NCI-H774 (cell line): ENCODE results near the gene SH3GLB1.

Experiments used
- DNase-seq: peaks from one replicate; lab custom pipeline; 2025; lab: John Stamatoyannopoulos, UW

SH3GLB1 gene

GRCh38 chr1:86733340-86733739 is 29.0 kb downstream of the SH3GLB1 start:
- DNase-seq: no peak

- DNase-seq: no peak
Measured at GRCh38 chr1:86739648-86740509, 35.5 kb downstream of the SH3GLB1 start.

GRCh38 chr1:86741947-86742572 is 37.7 kb downstream of the SH3GLB1 start:
- DNase-seq: no peak

- DNase-seq: no peak
Measured at GRCh38 chr1:86747304-86747703, 42.9 kb downstream of the SH3GLB1 start.

GRCh38 chr1:86748622-86749373 is 44.4 kb downstream of the SH3GLB1 start:
- no peak for DNase-seq

- DNase-seq: no peak
Measured at GRCh38 chr1:86750076-86750475, 45.7 kb downstream of the SH3GLB1 start.

GRCh38 chr1:86750530-86750929 is 46.2 kb downstream of the SH3GLB1 start:
- DNase-seq: no peak

GRCh38 chr1:86751923-86752322 is 47.5 kb downstream of the SH3GLB1 start:
- DNase-seq: no peak

GRCh38 chr1:86753700-86754099 is 49.3 kb downstream of the SH3GLB1 start:
- no peak for DNase-seq

- no peak for DNase-seq
Measured at GRCh38 chr1:86754265-86754974, 50.0 kb downstream of the SH3GLB1 start.

- DNase-seq: peak; percentile 71
Measured at GRCh38 chr1:86756062-86756406, 51.7 kb downstream of the SH3GLB1 start.

- no peak for DNase-seq
Measured at GRCh38 chr1:86757272-86757984, 53.1 kb downstream of the SH3GLB1 start.

- peak; percentile 75 for DNase-seq
Measured at GRCh38 chr1:86758570-86758969, 54.2 kb downstream of the SH3GLB1 start.

GRCh38 chr1:86760199-86760598 is 55.8 kb downstream of the SH3GLB1 start:
- no peak for DNase-seq

GRCh38 chr1:86762336-86762735 is 58.0 kb downstream of the SH3GLB1 start:
- no peak for DNase-seq

GRCh38 chr1:86764523-86764922 is 60.1 kb downstream of the SH3GLB1 start:
- DNase-seq: no peak

GRCh38 chr1:86765073-86765472 is 60.7 kb downstream of the SH3GLB1 start:
- no peak for DNase-seq

- no peak for DNase-seq
Measured at GRCh38 chr1:86765674-86766073, 61.3 kb downstream of the SH3GLB1 start.

- no peak for DNase-seq
Measured at GRCh38 chr1:86768554-86768953, 64.2 kb downstream of the SH3GLB1 start.

GRCh38 chr1:86769065-86769464 is 64.7 kb downstream of the SH3GLB1 start:
- DNase-seq: no peak
